Loucy (cell line): Measurements from ENCODE around the gene FKBP8.

Source experiments
- H2AFZ ChIP-seq: fragments of 200-600 bp; sonication (generic); 2 replicates; pipeline ENCODE4 v1.6.0; 2016; ENCODE audit warnings: antibody characterized with exemption, mild to moderate bottlenecking, low read length, moderate library complexity
- H3F3A ChIP-seq: fragments of 200-600 bp; 2 replicates; pipeline ENCODE4 v1.6.0; 2016; ENCODE audit warnings: antibody characterized with exemption, low read depth, mild to moderate bottlenecking
- H3K27me3 ChIP-seq: fragments of 200-600 bp; sonication (generic); 2 replicates; pipeline ENCODE4 v1.6.1; 2014; ENCODE audit warnings: low read length, mild to moderate bottlenecking; ENCODE audit not compliant: insufficient read depth, poor library complexity, severe bottlenecking
- H3K36me3 ChIP-seq: fragments of 200-600 bp; sonication (generic); 2 replicates; pipeline ENCODE4 v1.6.1; 2016; ENCODE audit warnings: low read length; ENCODE audit not compliant: insufficient read depth
- H3K4me1 ChIP-seq: fragments of 200-600 bp; sonication (generic); 2 replicates; pipeline ENCODE4 v1.5.1; 2014; ENCODE audit warnings: low read length, mild to moderate bottlenecking; ENCODE audit not compliant: insufficient read depth, poor library complexity, severe bottlenecking
- H3K4me2 ChIP-seq: fragments of 200-600 bp; sonication (generic); 2 replicates; pipeline ENCODE4 v1.6.0; 2014; ENCODE audit warnings: antibody characterized with exemption, low read length, low read depth, mild to moderate bottlenecking; ENCODE audit not compliant: poor library complexity, severe bottlenecking
- H3K4me3 ChIP-seq: fragments of 200-600 bp; sonication (generic); 2 replicates; pipeline ENCODE4 v1.5.1; 2014; ENCODE audit warnings: low read length, mild to moderate bottlenecking, mixed read lengths; ENCODE audit not compliant: poor library complexity, severe bottlenecking
- H3K79me2 ChIP-seq: fragments of 200-600 bp; sonication (generic); 2 replicates; pipeline ENCODE4 v1.6.1; 2014; ENCODE audit warnings: low read length; ENCODE audit not compliant: insufficient read depth
- H3K9ac ChIP-seq: fragments of 200-600 bp; sonication (generic); 2 replicates; pipeline ENCODE4 v1.6.0; 2014; ENCODE audit warnings: mild to moderate bottlenecking, low read depth, low read length, moderate library complexity; ENCODE audit not compliant: poor library complexity, severe bottlenecking
- H3K9me2 ChIP-seq: fragments of 200-600 bp; sonication (generic); replicated peaks from 2 replicates; pipeline ENCODE4 v1.6.1; 2016; ENCODE audit warnings: low read depth, low read length, mixed read lengths
- H3K9me3 ChIP-seq: fragments of 200-600 bp; sonication (generic); 2 replicates; pipeline ENCODE4 v1.6.1; 2014; ENCODE audit warnings: mild to moderate bottlenecking, antibody characterized with exemption, low read length, low read depth; ENCODE audit not compliant: insufficient read depth
- H4K20me1 ChIP-seq: fragments of 200-600 bp; sonication (generic); 2 replicates; pipeline ENCODE4 v1.6.0; 2014; ENCODE audit warnings: antibody characterized with exemption, low read length, mild to moderate bottlenecking; ENCODE audit not compliant: insufficient read depth, poor library complexity, severe bottlenecking
- CTCF ChIP-seq: fragments of 200-600 bp; sonication (generic); conservative IDR thresholded peaks from 2 replicates; pipeline ENCODE4 v1.5.1; 2014; ENCODE audit warnings: mild to moderate bottlenecking, antibody characterized with exemption, low read length
- EZH2phosphoT487 ChIP-seq: fragments of 200-600 bp; IDR thresholded peaks from 2 replicates; pipeline ENCODE4 v1.6.1; 2018; ENCODE audit warnings: antibody characterized with exemption, mild to moderate bottlenecking, moderate library complexity, borderline replicate concordance

Gene FKBP8

DNA sequence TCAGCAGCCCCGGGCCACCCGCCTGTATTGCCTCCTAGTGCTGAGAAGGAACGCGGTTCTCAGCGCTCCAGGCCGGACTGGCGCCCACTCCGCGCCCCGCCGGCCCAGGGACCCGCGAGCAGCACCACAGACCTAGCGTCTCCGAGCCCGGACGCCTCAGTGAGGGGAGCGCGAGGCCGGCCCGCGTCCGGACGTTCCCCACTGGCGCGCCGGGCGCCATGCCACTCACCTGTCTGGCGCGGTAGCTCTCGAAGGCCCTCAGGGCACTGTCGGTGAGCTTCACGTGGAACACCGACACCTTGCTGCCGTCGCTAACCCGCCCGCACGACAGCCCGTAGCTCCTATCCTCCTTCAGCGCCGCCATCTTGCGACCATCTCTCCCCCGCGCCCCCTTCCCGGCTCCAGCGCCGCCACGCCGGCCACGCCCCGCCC, 21.7 kb downstream of the FKBP8 start, which contains the start of gene ELL:
Gene ELL (minus strand): TSS at position 379 of the 432 bp plus-strand sequence. CDS start 15 bp downstream, at position 364.
- Histone ChIP-seq H3K9me3 (no peaks in the 10 kb centered on the region), H3F3A (no peaks in the 10 kb centered on the region), H3K79me2 (peaks cover 51% of the 10 kb centered on the region), H3K36me3 (no peaks in the 10 kb centered on the region), H3K4me1 (peaks cover 17% of the 10 kb centered on the region), H3K27me3 (no peaks in the 10 kb centered on the region), H3K4me3 (peak within 1 kb of the TSS; percentile 76), H3K9me2 (no peaks in the 10 kb centered on the region), H3K4me2 (peak within 1 kb of the TSS; percentile 97), H2AFZ (peak within 1 kb of the TSS; percentile 82; the same call in 1 of the 2 replicates), H4K20me1 (peaks cover 27% of the 10 kb centered on the region), H3K9ac (peak within 1 kb of the TSS; percentile 93)
- no peak for TF ChIP-seq CTCF
- no peak for TF ChIP-seq EZH2phosphoT487

DNA sequence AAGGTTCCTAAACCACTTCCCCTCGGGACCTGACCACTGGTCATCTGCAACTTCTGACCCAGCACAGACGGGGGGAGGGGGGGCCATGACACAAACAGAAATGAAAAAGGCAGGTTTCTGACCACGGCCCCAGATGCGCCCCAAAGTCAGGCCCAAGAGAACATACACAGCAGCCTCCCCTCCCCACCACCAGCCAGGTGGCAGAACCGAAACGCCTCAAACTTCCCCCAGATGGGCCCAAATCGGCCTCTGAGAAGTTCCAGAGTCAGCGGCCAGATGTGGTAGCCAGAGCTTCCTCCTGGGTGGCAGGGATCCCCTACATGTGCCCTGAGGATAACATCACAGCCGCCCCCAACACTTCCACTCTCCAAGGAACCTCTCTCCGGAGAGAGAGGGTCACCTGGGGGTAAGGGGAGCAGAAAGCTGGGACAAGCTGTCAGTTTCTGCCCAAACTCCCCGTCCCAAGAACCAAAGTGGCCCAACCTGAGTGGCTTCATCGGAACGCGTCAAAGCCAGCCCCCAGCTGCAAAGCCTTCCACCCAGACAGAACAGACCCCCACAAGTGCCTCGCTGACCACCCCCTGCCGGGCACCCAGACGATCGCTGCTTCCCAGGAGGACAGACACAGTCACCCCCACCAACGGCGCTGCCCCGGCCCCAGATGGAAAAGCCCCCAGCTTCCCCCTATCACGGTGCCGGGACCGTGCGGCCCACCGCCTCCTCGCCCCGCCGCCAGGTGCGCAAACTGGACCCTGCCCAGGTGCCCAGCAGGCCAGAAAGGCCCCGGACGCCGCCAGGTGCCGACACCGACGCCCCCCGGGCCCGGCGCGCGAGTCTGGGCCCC, 22.3 kb downstream of the FKBP8 start:
- TF ChIP-seq EZH2phosphoT487 (no peak), CTCF (no peak)
- Histone ChIP-seq H2AFZ (peak overlapping the region; percentile 67; the same call in 1 of the 2 replicates), H3K36me3 (no peaks in the 10 kb centered on the region), H3K27me3 (no peaks in the 10 kb centered on the region), H3K4me3 (peak overlapping the region; percentile 76), H3K9me2 (no peaks in the 10 kb centered on the region), H3K4me1 (peaks cover 20% of the 10 kb centered on the region), H3K4me2 (peak overlapping the region; percentile 97), H4K20me1 (peaks cover 28% of the 10 kb centered on the region), H3K79me2 (peaks cover 58% of the 10 kb centered on the region), H3F3A (no peaks in the 10 kb centered on the region), H3K9me3 (no peaks in the 10 kb centered on the region), H3K9ac (peak overlapping the region; percentile 93)

GRCh38 chr19:18519962-18520847, 23.2 kb downstream of the FKBP8 start:
- Histone ChIP-seq H2AFZ (peak overlapping the region; percentile 72), H4K20me1 (peaks cover 28% of the 10 kb centered on the region)

More at GRCh38 chr19:18519962-18520847, 23.2 kb downstream of the FKBP8 start:
- Histone ChIP-seq H3K4me3 (peak overlapping the region; percentile 76), H3K36me3 (no peaks in the 10 kb centered on the region), H3F3A (no peaks in the 10 kb centered on the region), H3K27me3 (no peaks in the 10 kb centered on the region), H3K79me2 (peaks cover 66% of the 10 kb centered on the region), H3K4me2 (peak overlapping the region; percentile 97), H3K9me2 (no peaks in the 10 kb centered on the region), H3K9me3 (no peaks in the 10 kb centered on the region), H3K4me1 (peaks cover 20% of the 10 kb centered on the region), H3K9ac (peak overlapping the region; percentile 93)
- TF ChIP-seq CTCF (peak; percentile 86), EZH2phosphoT487 (no peak)
